GOT3 (cell line): Measurements from ENCODE around the gene PLCH2.
"Not testable (repeated sequence)": the region's sequence is repeated elsewhere in the genome, so short reads cannot be mapped to it uniquely, and the experiment has no call there.

Experiments used
- DNase-seq: peaks from one replicate; lab custom pipeline; 2025; ENCODE audit warnings: mixed read lengths; lab: John Stamatoyannopoulos, UW

PLCH2 gene

DNA sequence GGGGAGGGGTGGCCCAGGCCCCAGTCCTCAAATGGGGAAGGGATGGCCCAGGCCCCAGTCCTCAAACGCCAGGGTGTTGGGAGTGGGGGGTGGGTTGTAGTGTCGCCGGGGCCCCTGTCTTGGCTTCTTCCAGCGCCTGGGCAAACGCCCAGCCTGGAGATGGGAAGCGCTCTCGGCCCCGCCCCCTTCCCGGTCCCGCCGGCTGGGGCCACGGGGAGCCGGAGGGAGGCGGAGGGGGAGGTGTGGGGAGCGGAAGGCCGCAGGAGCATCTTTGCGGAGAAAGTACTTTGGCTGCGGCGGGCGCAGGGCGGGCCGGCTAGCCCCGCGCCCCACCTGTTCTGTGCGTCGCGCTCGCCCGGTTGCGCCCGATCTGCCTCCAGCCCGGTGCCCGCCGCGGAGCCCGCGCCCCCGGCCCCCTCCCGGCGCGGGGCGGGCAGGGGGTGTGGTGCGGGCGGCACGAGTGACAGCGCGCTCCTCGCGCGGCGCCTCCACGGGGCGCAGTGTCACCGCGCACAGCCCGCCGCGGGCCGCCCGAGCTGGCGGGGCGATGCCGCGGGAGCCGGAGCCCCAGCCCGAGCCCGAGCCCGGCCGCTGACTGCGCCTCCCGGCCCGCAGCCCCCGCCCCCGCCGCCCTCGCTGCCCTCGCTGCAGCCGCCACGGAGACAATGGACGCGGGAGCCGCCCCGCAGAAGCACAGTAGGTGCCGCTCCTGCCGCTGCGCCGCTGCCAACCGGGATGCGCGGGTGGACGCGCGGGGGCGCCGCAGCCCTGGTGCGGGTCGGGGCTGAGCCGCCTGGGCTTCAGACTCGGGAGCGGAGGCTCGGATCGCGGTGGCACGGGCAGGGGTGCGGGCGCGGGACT is 32.6 kb upstream of the PLCH2 start:
- no peak for DNase-seq

GRCh38 chr1:2444138-2444591 is 31.9 kb upstream of the PLCH2 start:
- DNase-seq: no peak

DNA sequence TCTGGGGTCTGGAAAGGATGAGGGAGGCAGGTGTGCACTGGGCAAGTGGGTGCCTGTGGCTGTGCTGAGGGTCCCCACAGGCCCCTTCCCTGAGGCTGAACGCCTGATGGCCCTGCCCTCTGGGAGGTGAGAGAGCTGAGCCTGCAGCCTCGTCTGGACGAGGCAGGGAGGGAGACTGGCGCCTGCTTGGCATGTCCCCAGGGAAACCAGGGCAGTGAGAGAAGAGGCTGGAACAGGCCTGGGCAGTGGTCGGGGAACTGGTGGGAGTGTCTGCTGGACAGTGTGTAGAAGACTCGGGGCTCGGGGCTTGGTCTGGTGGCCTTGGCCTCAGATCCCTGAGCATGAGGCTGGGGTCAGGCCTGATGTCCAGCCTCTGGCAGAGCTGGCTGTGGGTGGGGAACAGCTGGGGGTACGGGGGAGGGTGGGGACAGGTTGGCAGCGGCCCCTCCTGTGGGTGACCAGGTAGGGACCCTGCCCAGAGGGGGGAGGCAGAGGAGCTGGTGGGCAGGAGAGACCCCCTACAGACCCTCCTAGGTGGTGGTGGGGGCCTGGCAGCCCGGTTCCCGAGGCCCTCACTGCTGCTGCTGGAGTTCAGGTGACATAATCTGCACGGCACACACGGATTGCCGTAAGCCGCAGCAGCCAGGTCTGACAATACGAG is 30.8 kb upstream of the PLCH2 start:
- DNase-seq: no peak

- no peak for DNase-seq
Measured at GRCh38 chr1:2445823-2446215, 30.3 kb upstream of the PLCH2 start.

- no peak for DNase-seq
Measured at GRCh38 chr1:2446394-2446793, 29.7 kb upstream of the PLCH2 start.

- no peak for DNase-seq
Measured at GRCh38 chr1:2446861-2447260, 29.2 kb upstream of the PLCH2 start.

- DNase-seq: no peak
Measured at GRCh38 chr1:2447276-2448097, 28.6 kb upstream of the PLCH2 start.

GRCh38 chr1:2448098-2448445 is 28.0 kb upstream of the PLCH2 start:
- no peak for DNase-seq

DNA sequence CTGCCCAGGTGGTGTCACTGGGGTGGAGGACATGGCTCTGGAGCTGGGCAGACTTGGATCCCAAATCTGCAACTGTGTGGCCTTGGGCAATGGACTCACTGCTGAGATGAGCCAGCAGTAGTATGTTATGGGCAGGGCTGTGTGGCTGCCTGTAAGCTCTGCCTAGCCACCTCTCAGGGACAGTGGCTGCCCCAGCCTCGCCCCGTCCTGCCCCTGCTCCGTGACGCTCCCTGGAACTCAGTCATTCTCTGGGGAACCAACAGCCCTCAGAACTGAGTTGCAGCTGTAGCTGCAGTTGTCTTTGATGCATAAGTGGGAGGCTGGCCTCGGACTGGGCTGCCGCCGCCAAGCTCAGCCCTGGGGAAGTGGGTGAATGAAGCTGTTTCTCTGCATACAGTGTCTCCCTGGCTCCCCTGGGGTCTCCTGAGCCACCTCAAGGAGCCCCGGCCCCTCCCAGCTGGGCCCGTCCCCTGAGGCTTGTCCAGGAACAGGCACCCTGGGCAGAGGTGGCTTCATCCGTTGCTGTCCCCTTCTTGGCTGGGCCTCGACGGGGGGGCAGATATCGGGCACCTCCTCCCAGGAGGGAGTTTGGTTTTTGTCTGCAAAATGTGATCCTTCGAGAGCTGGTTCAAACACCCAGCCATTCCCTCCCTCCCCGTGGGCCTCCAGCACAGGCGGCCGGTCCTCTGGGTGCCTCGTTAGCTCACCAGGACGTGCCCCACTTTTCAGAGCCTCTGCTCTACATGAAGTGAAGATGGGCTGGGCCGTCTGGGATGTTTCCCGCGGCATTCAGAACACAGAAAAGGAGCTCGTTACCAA is 26.2 kb upstream of the PLCH2 start:
- no peak for DNase-seq

GRCh38 chr1:2451741-2452140 is 24.3 kb upstream of the PLCH2 start:
- DNase-seq: no peak

GRCh38 chr1:2452201-2452931 is 23.7 kb upstream of the PLCH2 start:
- DNase-seq: no peak

- DNase-seq: no peak
Measured at GRCh38 chr1:2452932-2453315, 23.2 kb upstream of the PLCH2 start.

DNA sequence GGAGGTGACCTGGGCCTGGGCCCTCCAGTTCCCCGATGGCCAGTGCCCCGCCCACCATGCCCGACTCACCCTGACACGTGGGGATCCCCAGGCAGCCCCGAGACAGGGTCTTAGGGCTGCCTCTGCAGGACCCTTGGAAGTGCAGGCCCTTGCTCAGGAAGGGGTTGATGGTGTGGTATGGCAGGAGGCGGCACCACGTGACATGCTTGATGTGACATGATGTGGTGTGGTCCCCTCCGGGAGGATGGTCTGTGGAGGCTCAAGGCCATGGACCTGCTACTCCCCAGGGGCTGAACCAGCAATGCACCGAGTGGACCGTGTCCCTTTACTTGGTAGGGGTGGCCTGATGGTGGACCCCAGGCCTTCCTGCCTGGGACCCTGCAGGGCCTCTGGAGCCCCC is 21.9 kb upstream of the PLCH2 start:
- DNase-seq: no peak

DNA sequence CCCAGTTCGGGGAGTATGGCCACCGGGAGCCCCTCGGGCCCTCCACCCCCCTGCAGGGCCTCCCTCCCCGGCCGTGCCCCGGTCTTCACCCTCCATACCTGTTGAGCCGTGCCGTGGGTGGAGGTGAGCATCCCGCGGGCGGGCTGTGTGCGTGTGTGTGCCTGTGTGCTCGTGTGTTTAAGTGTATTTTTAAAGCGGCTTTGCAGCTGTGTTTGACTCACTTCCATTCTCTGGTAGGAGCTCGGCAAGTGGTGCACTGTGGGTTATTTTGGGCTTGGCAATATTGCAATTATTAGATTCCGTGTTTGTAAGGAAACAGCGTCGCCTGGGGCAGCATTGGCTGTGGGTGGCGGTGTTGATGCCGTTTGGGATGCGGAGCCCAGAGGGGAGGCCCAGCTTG is 20.3 kb upstream of the PLCH2 start:
- DNase-seq: no peak

DNA sequence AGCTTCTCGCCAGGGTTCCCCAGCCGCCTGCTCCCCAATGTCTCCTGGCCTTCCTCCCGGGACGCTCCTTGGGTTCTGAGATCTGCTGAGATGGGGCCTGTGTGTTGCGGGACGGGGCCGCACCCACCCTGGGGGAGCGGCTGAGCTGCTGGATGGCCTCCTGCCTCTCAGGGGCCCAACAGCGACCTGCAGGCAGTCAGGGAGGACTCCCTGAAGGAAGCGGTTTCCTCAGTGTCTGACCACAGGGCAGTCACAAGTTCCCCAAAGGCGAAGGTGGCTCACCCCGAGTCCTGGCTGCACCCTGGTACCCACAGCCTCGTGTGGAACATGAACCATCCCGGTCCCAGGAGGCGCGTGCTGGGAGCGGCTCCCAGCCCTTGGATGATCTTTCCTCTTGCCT is 18.6 kb upstream of the PLCH2 start:
- DNase-seq: no peak

DNA sequence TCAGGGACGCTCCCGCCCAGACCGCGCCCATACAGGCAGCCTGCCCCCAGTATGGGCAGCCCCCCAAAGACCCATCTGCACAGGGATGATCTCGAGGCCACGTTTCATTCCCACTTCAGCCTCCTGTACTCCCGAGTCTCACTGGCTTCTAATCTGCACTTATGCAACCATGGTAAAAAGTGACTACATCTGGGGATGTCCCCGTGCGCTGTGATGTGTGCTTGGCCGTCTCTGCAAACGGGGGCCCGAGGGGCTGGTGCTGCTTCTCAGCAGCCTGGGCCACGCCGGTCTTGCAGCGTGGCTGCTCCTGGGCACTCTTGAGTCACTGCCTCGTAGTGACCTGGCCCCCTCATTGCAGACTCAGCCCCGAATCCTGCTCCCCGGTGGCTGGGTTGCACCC is 17.4 kb upstream of the PLCH2 start:
- no peak for DNase-seq

GRCh38 chr1:2459102-2459753 is 16.9 kb upstream of the PLCH2 start:
- DNase-seq: not testable (repeated sequence)

- no peak for DNase-seq
Measured at GRCh38 chr1:2459757-2460156, 16.3 kb upstream of the PLCH2 start.

- DNase-seq: no peak
Measured at GRCh38 chr1:2460203-2460602, 15.9 kb upstream of the PLCH2 start.

DNA sequence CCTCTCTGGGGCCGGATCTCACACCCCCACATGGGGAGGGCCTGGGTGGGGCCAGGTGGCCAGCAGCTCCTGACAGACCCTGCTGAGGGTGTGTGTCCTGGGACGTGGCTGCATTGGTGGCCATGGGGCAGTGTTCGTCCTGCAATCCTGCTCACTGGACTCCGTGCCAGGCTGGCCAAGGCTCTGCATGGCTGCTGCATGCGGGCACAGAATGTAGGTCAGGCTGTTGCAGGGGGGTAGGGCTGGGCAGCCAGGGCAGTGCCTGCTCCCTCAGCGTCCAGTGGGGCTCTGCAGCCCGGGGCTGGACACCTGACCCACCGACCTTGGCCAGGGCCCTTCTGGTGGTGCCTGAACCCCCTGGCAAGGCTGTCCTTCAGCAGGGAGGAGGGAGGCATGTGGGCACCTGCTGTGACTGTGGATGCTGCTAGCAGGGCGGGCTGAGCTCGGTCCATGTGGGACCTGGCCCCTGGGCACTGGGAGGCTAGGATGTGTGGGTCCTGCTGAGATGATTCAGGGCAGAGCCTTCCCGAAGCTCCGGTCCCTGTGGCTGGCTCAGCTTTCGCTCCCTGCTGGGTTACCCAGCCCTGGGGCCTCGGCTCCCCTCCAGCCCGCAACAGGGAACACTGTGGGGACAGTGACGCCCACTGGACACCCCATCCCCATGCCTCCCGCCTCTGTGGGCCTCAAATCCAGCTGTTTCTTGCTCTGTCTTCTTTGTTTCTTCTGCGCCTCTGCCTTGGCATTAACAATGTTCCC is 14.9 kb upstream of the PLCH2 start:
- DNase-seq: no peak
